Left ventricle myocardium inferior (tissue), 1 donor: Measurements from ENCODE around the gene CD99L2. TPM values are rescaled to one million over a fixed set of nuclear protein-coding genes. Genes with fewer than 3 reads are reported as not detected.
A peak's percentile ranks its signal among the peaks of the same experiment; 100 is the strongest.
"Not testable (repeated sequence)": the region's sequence is repeated elsewhere in the genome, so short reads cannot be mapped to it uniquely, and the experiment has no call there.

Experiments
- DNase-seq: peaks from one replicate; pipeline ENCODE4 v3.0.0-alpha.2; 2020
- H3K27ac ChIP-seq: fragments of 200-600 bp; replicated peaks from 2 replicates; pipeline ENCODE4 v1.8.0; 2021
- H3K27me3 ChIP-seq: fragments of 200-600 bp; 2 replicates; pipeline ENCODE4 v1.8.0; 2021; ENCODE audit warnings: low read depth
- H3K36me3 ChIP-seq: fragments of 200-600 bp; 2 replicates; pipeline ENCODE4 v1.8.0; 2021
- H3K4me1 ChIP-seq: fragments of 200-600 bp; 2 replicates; pipeline ENCODE4 v1.8.0; 2021
- H3K4me3 ChIP-seq: fragments of 200-600 bp; 2 replicates; pipeline ENCODE4 v1.8.0; 2021; ENCODE audit warnings: mild to moderate bottlenecking, moderate library complexity
- H3K9me3 ChIP-seq: fragments of 200-600 bp; replicated peaks from 2 replicates; pipeline ENCODE4 v1.8.0; 2021
- intact Hi-C: fragments of 100-400 bp; cut with micrococcal nuclease; formaldehyde crosslinking; loops from one replicate; pipeline ENCODE4 v1.11.0; 2022
- total RNA-seq: library from RNA; stranded (reverse); fragmentation: NEBNext Ultra II Directional; extraction: Animal tissue kit (Norgen Biotek cat#: 25700); gene quantifications from one replicate; pipeline ENCODE4 v1.2.1, GENCODE V29; 2021
- TF ChIP-seq, protein P1 (sequence below): fragments of 200-600 bp; IDR thresholded peaks from 2 replicates; pipeline ENCODE4 v1.8.0; 2021; ENCODE audit warnings: antibody characterized with exemption, mild to moderate bottlenecking, borderline replicate concordance
- donor health status: DM: no; HTN: yes; CAD: no; lungs with severe emphysema.

Gene CD99L2
- total RNA-seq, 1 donor from 2014 or later, result 68.1 TPM

DNA sequence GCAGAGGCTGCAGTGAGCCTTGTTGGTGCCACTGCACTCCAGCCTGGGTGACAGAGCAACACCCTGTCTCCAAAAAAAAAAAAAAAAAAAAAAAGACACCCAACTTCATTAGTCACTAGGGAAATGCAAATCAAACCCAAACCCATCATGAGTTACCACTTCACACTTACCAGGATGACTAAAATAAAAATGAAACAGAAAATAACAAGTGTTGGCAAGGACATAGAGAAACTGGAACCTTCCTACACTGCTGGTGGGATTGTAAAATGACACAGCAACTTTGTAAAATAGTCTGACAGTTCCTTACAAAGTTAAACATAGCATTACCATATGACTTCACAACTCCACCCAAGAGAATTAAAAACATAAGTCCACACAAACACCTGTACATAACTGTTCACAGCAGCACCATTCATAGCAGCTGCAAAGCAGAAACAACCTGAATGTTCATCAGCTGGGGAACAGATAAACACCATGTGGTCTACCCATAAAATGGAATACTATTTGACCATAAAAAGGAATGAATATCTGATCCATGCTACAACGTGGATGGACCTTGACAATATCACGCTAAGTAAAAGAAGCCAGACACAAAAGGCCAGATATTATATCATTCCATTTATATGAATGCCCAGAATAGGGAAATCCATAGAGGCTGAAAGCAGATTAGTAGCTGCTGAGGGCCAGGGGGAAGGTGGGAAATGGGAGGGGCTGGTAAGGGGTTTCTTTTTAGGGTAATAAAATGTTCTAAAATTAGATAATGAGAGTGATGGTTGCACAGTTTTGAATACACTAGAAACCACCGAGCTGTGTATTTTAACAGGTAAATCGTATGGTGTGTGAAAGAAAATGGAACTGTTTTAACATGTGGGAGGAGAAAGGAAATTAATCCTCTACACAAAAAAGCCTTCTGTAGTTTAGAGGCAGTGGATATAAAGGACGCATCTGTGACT, 18.3 kb downstream of the CD99L2 start:
- DNase-seq, result no peak
- no peaks in the 10 kb centered on the region for H3K9me3 ChIP-seq
- intact Hi-C loops, result no loop called here
- H3K27me3 ChIP-seq, result no peaks in the 10 kb centered on the region
- peaks cover 7% of the 10 kb centered on the region for H3K4me1 ChIP-seq
- TF ChIP-seq, protein P1, sequence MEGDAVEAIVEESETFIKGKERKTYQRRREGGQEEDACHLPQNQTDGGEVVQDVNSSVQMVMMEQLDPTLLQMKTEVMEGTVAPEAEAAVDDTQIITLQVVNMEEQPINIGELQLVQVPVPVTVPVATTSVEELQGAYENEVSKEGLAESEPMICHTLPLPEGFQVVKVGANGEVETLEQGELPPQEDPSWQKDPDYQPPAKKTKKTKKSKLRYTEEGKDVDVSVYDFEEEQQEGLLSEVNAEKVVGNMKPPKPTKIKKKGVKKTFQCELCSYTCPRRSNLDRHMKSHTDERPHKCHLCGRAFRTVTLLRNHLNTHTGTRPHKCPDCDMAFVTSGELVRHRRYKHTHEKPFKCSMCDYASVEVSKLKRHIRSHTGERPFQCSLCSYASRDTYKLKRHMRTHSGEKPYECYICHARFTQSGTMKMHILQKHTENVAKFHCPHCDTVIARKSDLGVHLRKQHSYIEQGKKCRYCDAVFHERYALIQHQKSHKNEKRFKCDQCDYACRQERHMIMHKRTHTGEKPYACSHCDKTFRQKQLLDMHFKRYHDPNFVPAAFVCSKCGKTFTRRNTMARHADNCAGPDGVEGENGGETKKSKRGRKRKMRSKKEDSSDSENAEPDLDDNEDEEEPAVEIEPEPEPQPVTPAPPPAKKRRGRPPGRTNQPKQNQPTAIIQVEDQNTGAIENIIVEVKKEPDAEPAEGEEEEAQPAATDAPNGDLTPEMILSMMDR, result no peak
- H3K27ac ChIP-seq, result no peak overlapping the region
- no peak overlapping the region for H3K4me3 ChIP-seq
- no peaks in the 10 kb centered on the region for H3K36me3 ChIP-seq

DNA sequence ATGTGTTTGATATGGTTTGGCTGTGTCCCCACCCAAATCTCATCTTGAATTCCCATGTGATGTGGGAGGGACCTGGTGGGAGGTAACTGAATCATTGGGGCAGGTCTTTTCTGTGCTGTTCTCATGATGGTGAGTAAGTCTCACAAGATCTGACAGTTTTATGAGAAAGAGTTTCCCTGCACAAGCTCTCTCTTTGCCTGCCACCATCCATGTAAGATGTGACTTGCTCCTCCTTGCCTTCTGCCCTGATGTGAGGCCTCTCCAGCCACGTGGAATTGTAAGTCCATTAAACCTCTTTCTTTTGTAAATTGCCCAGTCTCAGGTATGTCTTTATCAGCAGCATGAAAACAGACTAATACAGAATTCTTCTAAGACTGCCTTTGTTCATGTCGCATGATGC, 22.8 kb downstream of the CD99L2 start:
- H3K4me1 ChIP-seq, result peaks cover 25% of the 10 kb centered on the region
- H3K27ac ChIP-seq, H3K4me3 ChIP-seq, intact Hi-C loops, H3K9me3 ChIP-seq, H3K36me3 ChIP-seq, DNase-seq, H3K27me3 ChIP-seq: not testable (repeated sequence)

DNA sequence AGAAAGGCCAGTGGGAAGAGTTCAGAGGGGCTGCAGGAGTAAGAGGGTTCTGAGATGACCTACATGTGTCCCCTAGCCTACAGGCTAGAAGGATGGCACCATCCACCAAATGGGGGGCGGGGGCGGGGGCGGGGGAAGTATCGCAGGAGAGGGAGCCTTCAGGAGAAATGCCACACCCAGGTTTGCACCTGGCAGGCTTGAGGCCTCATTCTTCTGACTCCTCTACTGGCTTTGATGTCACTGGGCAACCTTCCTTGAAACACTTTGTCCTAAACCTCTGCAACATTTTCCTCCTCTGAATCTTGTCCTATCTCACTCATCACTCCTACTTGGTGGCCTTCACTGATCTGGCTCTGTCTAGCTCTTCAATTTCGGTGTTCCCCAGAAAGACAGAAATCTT, 24.0 kb downstream of the CD99L2 start:
- Histone ChIP-seq H3K4me1 (peaks cover 37% of the 10 kb centered on the region), H3K9me3 (no peaks in the 10 kb centered on the region), H3K4me3 (no peak overlapping the region), H3K27ac (peak overlapping the region; percentile 85), H3K36me3 (no peaks in the 10 kb centered on the region), H3K27me3 (no peaks in the 10 kb centered on the region)
- intact Hi-C loops, result no loop called here
- TF ChIP-seq, protein P1, result no peak
- DNase-seq, result no peak

DNA sequence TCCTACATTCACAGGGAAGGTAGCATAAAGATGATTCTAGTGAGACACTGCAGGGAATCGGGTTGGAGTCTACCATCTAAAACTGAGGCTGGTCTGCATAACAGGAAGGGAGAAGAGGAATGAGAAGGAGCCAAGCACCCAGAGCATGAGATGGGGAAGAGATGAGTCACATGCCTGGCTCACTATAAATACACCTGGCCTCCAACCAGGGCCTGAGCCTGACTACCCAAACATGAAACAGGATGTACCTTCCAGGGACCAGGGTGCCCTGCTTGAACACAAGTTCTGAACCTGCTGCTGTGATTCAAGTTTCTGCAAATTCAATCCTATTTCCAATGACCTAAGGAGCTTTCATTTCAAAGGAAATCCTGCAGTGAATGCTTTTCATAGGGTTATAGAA, 24.9 kb downstream of the CD99L2 start:
- H3K27me3 ChIP-seq, result no peaks in the 10 kb centered on the region
- H3K9me3 ChIP-seq, result no peaks in the 10 kb centered on the region
- H3K27ac ChIP-seq, result peak overlapping the region; percentile 85
- H3K4me3 ChIP-seq, result no peak overlapping the region
- no peaks in the 10 kb centered on the region for H3K36me3 ChIP-seq
- TF ChIP-seq, protein P1, result no peak
- intact Hi-C loops, result no loop called here
- DNase-seq, result peak; percentile 44
- peaks cover 44% of the 10 kb centered on the region for H3K4me1 ChIP-seq

DNA sequence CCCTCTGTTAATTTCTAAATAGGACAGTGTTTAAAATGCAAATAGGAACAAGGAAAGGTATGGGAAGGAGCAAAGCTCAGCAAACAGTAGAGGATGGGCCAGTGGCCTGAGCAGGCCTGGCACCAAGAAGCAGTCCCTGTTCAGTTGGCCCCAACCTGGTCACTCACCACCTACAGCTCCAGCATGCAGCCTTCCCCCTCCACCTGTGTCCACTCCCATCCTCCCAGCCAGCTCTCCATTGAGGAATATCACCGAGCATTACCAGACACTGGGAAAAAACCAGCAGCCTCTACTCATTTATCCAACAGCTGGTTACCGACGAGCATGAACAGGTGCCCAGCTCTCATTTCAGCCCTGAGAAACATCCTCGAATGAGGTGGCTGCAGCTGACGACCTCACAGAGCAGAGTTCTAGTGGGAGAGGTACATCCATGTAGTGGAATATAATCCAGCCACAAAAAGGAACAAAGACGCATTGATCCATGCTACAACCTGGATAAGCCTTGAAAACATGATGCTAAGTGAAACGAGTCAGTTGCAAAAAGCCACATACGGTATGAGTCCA, 25.6 kb downstream of the CD99L2 start:
- DNase-seq, result no peak
- Histone ChIP-seq H3K27ac (peak overlapping the region; percentile 85), H3K4me3 (no peak overlapping the region), H3K9me3 (no peaks in the 10 kb centered on the region), H3K4me1 (peaks cover 49% of the 10 kb centered on the region), H3K36me3 (no peaks in the 10 kb centered on the region), H3K27me3 (no peaks in the 10 kb centered on the region)
- TF ChIP-seq, protein P1, result no peak
- intact Hi-C loops, result no loop called here

DNA sequence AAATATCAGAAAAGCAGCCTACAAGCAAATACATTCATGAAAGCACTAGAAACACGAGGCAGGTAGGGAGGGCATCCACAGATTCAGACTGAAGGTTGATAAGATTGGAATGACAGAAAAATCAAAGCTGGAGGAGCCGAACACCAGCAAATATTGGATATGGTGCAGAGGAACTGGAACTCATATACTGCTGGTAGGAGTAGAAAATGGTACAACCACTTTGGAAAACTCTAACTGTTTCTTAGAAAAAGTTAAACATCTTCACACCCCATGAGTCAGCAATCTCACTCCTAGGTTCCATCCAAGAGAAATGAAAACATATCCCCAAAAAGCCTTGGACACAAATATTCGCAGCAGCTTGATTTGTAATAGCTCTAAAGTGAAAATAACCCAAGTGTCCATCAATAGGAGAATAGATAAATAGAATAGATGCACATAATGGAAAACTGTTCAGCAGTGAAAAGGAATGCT, 27.1 kb downstream of the CD99L2 start:
- intact Hi-C loops, result no loop called here

More for the DNA sequence above, 27.1 kb downstream of the CD99L2 start:
- Histone ChIP-seq H3K9me3 (no peaks in the 10 kb centered on the region), H3K36me3 (no peaks in the 10 kb centered on the region), H3K4me3 (no peak overlapping the region), H3K27me3 (no peaks in the 10 kb centered on the region), H3K27ac (peak overlapping the region; percentile 85), H3K4me1 (peaks cover 49% of the 10 kb centered on the region)
- DNase-seq, result no peak
- TF ChIP-seq, protein P1, result no peak
